Measurements from ENCODE around the gene RAB28.

DNA sequence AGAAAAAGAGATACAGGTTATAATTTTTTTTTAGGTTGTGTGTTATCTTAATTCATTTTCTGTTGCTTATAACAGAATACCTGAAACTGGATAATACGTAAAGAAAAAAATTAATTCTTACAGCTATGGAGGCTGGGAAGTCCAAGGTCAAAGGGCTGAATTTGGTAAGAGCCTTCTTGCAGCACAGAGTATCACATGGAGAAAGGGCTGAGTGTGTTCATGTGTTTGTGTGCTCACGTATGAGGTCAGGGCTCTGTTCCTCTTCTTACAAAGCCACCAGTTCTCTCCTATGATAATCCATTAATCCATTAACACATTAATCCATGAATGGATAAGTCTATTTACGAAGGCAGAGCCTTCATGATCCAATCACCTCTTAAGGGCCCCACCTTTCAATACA, 8.6 kb upstream of the RAB28 start:
- TF ChIP-seq GATA2 (IDR thresholded peaks at IDR 0.05; ENCODE audit: low read depth, low read length) (no peak), GATA3 (IDR thresholded peaks at IDR 0.05; ENCODE audit: low read depth, low read length) (no peak)
